Smooth muscle cell (in vitro differentiated cells): Measurements from ENCODE around the gene DUSP8. TPM values are rescaled to one million over a fixed set of nuclear protein-coding genes. Genes with fewer than 3 reads are reported as not detected.
"Not testable (repeated sequence)": the region's sequence is repeated elsewhere in the genome, so short reads cannot be mapped to it uniquely, and the experiment has no call there.

Source experiments
- DNase-seq: peaks from one replicate; lab custom pipeline; 2025; ENCODE audit not compliant: unreplicated experiment; lab: John Stamatoyannopoulos, UW
- H2AFZ ChIP-seq: fragments of 200-600 bp; sonication (generic); 2 replicates; pipeline ENCODE4 v1.6.0; 2016; ENCODE audit warnings: antibody characterized with exemption, low read depth, mild to moderate bottlenecking
- H3F3A ChIP-seq: fragments of 200-600 bp; sonication (generic); 2 replicates; pipeline ENCODE4 v1.6.0; 2017; ENCODE audit warnings: antibody characterized with exemption, low read depth
- H3K27ac ChIP-seq: fragments of 200-600 bp; sonication (generic); 2 replicates; pipeline ENCODE4 v1.5.1; 2016; ENCODE audit warnings: low read depth, mild to moderate bottlenecking
- H3K27me3 ChIP-seq: fragments of 200-600 bp; sonication (generic); 2 replicates; pipeline ENCODE4 v1.6.1; 2016; ENCODE audit warnings: low read depth, mild to moderate bottlenecking
- H3K36me3 ChIP-seq: fragments of 200-600 bp; sonication (generic); 2 replicates; pipeline ENCODE4 v1.5.1; 2016; ENCODE audit warnings: low read depth
- H3K4me1 ChIP-seq: fragments of 200-600 bp; sonication (generic); 2 replicates; pipeline ENCODE4 v1.5.1; 2016; ENCODE audit warnings: low read depth
- H3K4me2 ChIP-seq: fragments of 200-600 bp; sonication (generic); 2 replicates; pipeline ENCODE4 v1.6.0; 2016; ENCODE audit warnings: mild to moderate bottlenecking
- H3K4me3 ChIP-seq: fragments of 200-600 bp; sonication (generic); 2 replicates; pipeline ENCODE4 v1.5.1; 2016; ENCODE audit warnings: mild to moderate bottlenecking
- H3K79me2 ChIP-seq: fragments of 200-600 bp; sonication (generic); 2 replicates; pipeline ENCODE4 v1.6.0; 2016; ENCODE audit warnings: low read depth, mild to moderate bottlenecking
- H3K9ac ChIP-seq: fragments of 200-600 bp; sonication (generic); 2 replicates; pipeline ENCODE4 v1.6.0; 2016; ENCODE audit warnings: low read depth
- H3K9me3 ChIP-seq: fragments of 200-600 bp; sonication (generic); replicated peaks from 2 replicates; pipeline ENCODE4 v1.5.1; 2016; ENCODE audit warnings: low read depth
- H4K20me1 ChIP-seq: fragments of 200-600 bp; sonication (generic); 2 replicates; pipeline ENCODE4 v1.6.0; 2016; ENCODE audit warnings: low read depth
- WGBS: methylation state at CpG from one replicate; pipeline ENCODE4 v1.1.7; 2016; ENCODE audit warnings: low lambda C conversion rate; 5-methylcytosine and 5-hydroxymethylcytosine counted together
- polyA plus RNA-seq: library from polyadenylated mRNA; unstranded; fragments of >200 nt; fragmentation: Nextera tagmentation; extraction: Ambion mirVana; gene quantifications from 2 replicates; pipeline ENCODE4 v1.2.1, GENCODE V29; 2016
- total RNA-seq: library from RNA; depleted of rRNA; stranded (reverse); fragments of >200 nt; gene quantifications from 2 replicates; pipeline ENCODE4 v1.2.3, GENCODE V29; 2014
- TF ChIP-seq, protein P1 (sequence below): fragments of 200-600 bp; sonication (generic); IDR thresholded peaks from 2 replicates; pipeline ENCODE4 v1.5.1; 2017; ENCODE audit warnings: borderline replicate concordance, mild to moderate bottlenecking, antibody characterized with exemption; ENCODE audit not compliant: insufficient read depth, poor library complexity, severe bottlenecking

DUSP8 gene
- total and polyA plus RNA-seq, 2 experiments from 2014 or later: 5.0 to 6.3 TPM

DNA sequence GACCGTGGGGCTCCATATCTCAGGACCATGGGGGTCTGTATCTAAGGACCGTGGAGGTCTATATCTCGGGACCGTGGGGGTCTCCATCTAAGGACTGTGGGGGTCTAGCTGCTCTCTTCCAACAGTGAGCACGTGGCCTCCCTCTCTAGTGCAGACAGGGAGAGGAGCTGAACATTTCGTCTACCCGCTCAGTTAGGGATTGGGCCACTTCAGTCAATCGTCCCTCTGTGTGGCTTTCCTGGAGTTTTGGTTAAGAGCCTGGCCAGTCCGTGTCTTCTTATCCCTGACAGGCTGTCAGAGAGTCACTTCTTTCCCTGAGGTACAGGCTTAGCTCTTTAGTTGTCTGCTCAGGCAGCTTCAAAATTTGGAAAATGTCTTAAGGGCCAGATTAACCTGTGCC is 9.9 kb upstream of the DUSP8 start:
- 91% methylated on average over 9 of the region's 9 CpGs for WGBS
- no peaks in the 10 kb centered on the region for H3K36me3 ChIP-seq
- H2AFZ ChIP-seq: no peak overlapping the region
- H3K4me3 ChIP-seq: no peak overlapping the region
- no peak overlapping the region for H3K4me2 ChIP-seq
- H3K4me1 ChIP-seq: no peaks in the 10 kb centered on the region
- H3K27me3 ChIP-seq: no peaks in the 10 kb centered on the region
- H3K27ac ChIP-seq: no peak overlapping the region
- no peaks in the 10 kb centered on the region for H4K20me1 ChIP-seq
- DNase-seq: no peak
- TF ChIP-seq, protein P1, sequence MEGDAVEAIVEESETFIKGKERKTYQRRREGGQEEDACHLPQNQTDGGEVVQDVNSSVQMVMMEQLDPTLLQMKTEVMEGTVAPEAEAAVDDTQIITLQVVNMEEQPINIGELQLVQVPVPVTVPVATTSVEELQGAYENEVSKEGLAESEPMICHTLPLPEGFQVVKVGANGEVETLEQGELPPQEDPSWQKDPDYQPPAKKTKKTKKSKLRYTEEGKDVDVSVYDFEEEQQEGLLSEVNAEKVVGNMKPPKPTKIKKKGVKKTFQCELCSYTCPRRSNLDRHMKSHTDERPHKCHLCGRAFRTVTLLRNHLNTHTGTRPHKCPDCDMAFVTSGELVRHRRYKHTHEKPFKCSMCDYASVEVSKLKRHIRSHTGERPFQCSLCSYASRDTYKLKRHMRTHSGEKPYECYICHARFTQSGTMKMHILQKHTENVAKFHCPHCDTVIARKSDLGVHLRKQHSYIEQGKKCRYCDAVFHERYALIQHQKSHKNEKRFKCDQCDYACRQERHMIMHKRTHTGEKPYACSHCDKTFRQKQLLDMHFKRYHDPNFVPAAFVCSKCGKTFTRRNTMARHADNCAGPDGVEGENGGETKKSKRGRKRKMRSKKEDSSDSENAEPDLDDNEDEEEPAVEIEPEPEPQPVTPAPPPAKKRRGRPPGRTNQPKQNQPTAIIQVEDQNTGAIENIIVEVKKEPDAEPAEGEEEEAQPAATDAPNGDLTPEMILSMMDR: no peak
- H3K9me3 ChIP-seq: no peaks in the 10 kb centered on the region
- no peak overlapping the region for H3K9ac ChIP-seq
- H3K79me2 ChIP-seq: no peaks in the 10 kb centered on the region
- no peaks in the 10 kb centered on the region for H3F3A ChIP-seq

DNA sequence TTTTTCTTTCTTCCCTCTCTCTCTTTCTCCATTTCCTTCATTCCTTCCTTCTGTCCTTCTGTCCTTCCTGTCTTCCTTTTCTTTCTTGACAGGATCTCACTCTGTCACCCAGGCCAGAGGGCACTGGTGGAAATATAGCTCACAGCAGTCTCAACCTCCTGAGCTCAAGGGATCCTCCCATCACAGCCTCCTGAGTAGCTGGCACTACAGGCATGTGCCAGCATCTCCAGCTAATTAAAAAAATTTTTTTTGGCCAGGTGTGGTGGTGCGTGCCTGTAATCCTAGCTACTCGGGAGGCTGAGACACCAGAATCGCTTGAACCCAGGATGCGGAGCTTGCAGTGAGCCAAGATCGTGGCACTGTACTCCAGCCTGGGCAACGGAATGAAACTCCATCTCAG is 4.8 kb upstream of the DUSP8 start:
- no peak overlapping the region for H3K27ac ChIP-seq
- no peak for DNase-seq
- H4K20me1 ChIP-seq: no peaks in the 10 kb centered on the region
- no peak overlapping the region for H3K4me3 ChIP-seq
- no peak overlapping the region for H3K9ac ChIP-seq
- H2AFZ ChIP-seq: no peak overlapping the region
- WGBS: 87% methylated on average over 6 of the region's 6 CpGs
- H3K4me2 ChIP-seq: no peak overlapping the region
- TF ChIP-seq, protein P1: no peak
- no peaks in the 10 kb centered on the region for H3K9me3 ChIP-seq
- peaks cover 29% of the 10 kb centered on the region for H3K27me3 ChIP-seq
- H3F3A ChIP-seq: no peaks in the 10 kb centered on the region
- H3K79me2 ChIP-seq: no peaks in the 10 kb centered on the region
- H3K36me3 ChIP-seq: no peaks in the 10 kb centered on the region
- no peaks in the 10 kb centered on the region for H3K4me1 ChIP-seq

DNA sequence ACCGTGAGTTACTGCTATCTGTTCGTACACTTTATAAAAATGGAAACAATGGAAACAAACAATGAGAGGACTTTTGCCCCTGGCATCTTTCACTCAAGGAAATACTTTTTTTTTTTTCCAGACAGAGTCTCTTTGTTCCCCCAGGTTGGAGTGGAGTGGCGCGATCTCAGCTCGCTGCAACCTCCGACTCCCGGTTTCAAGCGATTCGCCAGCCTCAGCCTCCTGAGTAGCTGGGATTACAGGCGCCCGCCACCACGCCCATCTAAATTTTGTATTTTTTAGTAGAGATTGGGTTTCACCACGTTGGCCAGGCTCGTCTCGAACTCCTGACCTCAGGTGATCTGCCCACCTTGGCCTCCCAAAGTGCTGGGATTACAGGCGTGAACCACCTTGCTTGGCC is 3.7 kb upstream of the DUSP8 start:
- not testable (repeated sequence) for H3K4me1 ChIP-seq, H3K36me3 ChIP-seq, H3K27ac ChIP-seq, H3K9ac ChIP-seq, H4K20me1 ChIP-seq, H3K4me3 ChIP-seq, H3K79me2 ChIP-seq, H2AFZ ChIP-seq, H3K4me2 ChIP-seq, H3K9me3 ChIP-seq, DNase-seq, H3F3A ChIP-seq
- peaks cover 29% of the 10 kb centered on the region for H3K27me3 ChIP-seq
- WGBS: 90% methylated on average over 16 of the region's 16 CpGs

DNA sequence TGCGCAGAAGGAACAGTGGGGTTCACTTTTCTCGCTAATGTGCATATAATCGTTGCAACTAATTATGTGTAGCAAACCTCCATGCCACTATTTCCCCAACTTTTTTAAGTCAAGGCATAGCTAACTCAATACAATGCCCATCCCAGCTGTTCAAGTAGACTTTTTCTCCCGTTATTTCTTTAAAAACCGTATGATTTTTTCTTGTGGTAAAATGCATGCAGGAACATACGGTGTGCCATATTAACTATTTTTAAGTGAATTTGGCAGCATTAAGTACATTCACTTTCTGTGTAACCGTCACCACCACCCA is 2.8 kb upstream of the DUSP8 start:
- Histone ChIP-seq H3K4me3 (no peak overlapping the region), H3K27me3 (peaks cover 29% of the 10 kb centered on the region), H3F3A (no peaks in the 10 kb centered on the region), H3K9me3 (no peaks in the 10 kb centered on the region), H3K4me1 (no peaks in the 10 kb centered on the region), H3K36me3 (no peaks in the 10 kb centered on the region), H3K27ac (no peak overlapping the region), H2AFZ (no peak overlapping the region), H3K9ac (no peak overlapping the region), H3K79me2 (peaks cover 6% of the 10 kb centered on the region), H4K20me1 (peaks cover 13% of the 10 kb centered on the region), H3K4me2 (no peak overlapping the region)
- TF ChIP-seq, protein P1: no peak
- DNase-seq: no peak
- WGBS: 36% methylated on average over 7 of the region's 7 CpGs
